K562 (cell line): ENCODE measurements around the gene LENEP. TPM values are rescaled to one million over a fixed set of nuclear protein-coding genes. Genes with fewer than 3 reads are reported as not detected.

Experiments
- ATAC-seq: fragments of 200-7000 bp; cut with Tn5 transposase; 3 replicates; pipeline ENCODE4 v1.9.1; 2020; ENCODE audit warnings: moderate library complexity
- BruUV-seq: library from RNA; stranded (reverse); fragments of 400-500 nt; replicated peaks from 2 replicates; lab custom pipeline; 2021; lab: Mats Ljungman, UMichigan
- CTCF ChIA-PET: fragments of 300-600 bp; formaldehyde crosslinking; extraction: SDS; loops from one replicate; lab custom pipeline; 2021; ENCODE audit warnings: low intra/inter-chr PET ratio; lab: Yijun Ruan, JAX
- POLR2A ChIA-PET: fragments of 300-600, 350-650 bp; sonication (Branson Sonifier 250); formaldehyde crosslinking; extraction: SDS; loops from one replicate; lab custom pipeline; 2021; ENCODE audit warnings: antibody characterized with exemption, inconsistent platforms; lab: Yijun Ruan, JAX
- DNase-seq, 4 experiments: peaks; one replicate each; pipeline versions ENCODE4 v3.0.0 to v3.0.0-alpha.2; 2011 to 2018; ENCODE audit warnings: low spot score in 3 of 4, mixed read lengths in 3 of 4; ENCODE audit errors: extremely low read depth in 1 of 4
- FAIRE-seq: peaks from 2 replicates; lab custom pipeline; 2011; peaks lifted over from hg19 to GRCh38; lab: Jason Lieb, UNC
- H2AFZ ChIP-seq: 2 replicates; pipeline ENCODE4 v1.6.0; 2011; ENCODE audit warnings: low read depth, low read length, control low read depth, inconsistent platforms
- H3K27ac ChIP-seq: fragments of 200-600 bp; 3 replicates; pipeline ENCODE4 v1.8.0; 2011; ENCODE audit warnings: low read depth, mild to moderate bottlenecking, control low read depth, inconsistent platforms, low read length, moderate library complexity, mixed read lengths; ENCODE audit errors: extremely low read depth
- H3K27me3 ChIP-seq, 2 experiments: fragments of 300-600 bp in 1 of 2; 2 replicates in 1 of 2; 3 replicates in 1 of 2; pipeline versions ENCODE4 v1.6.0 to v1.8.0; 2011; ENCODE audit warnings: inconsistent platforms in 2 of 2, low read length in 2 of 2, mild to moderate bottlenecking in 1 of 2, mixed read lengths in 1 of 2, moderate library complexity in 1 of 2; ENCODE audit not compliant: control insufficient read depth in 2 of 2, insufficient read depth in 2 of 2
- H3K36me3 ChIP-seq: fragments of 300-600 bp; 3 replicates; pipeline ENCODE4 v1.8.0; 2011; ENCODE audit warnings: mild to moderate bottlenecking, low read length, inconsistent platforms; ENCODE audit not compliant: control insufficient read depth, insufficient read depth
- H3K4me1 ChIP-seq, 2 experiments: fragments of 200-600 bp in 1 of 2; replicated peaks in 1 of 2; 2 replicates in 1 of 2; 3 replicates in 1 of 2; pipeline versions ENCODE4 v1.5.1 to v1.8.0; 2011; ENCODE audit warnings: inconsistent platforms in 2 of 2, low read length in 2 of 2, mild to moderate bottlenecking in 1 of 2, mixed read lengths in 1 of 2, moderate library complexity in 1 of 2; ENCODE audit not compliant: control insufficient read depth in 2 of 2, insufficient read depth in 2 of 2
- H3K4me2 ChIP-seq: 2 replicates; pipeline ENCODE4 v1.6.1; 2011; ENCODE audit warnings: low read length, control low read depth, inconsistent platforms, mixed read lengths; ENCODE audit not compliant: insufficient read depth
- H3K4me3 ChIP-seq: fragments of 200-600 bp; sonication (generic), shearing (Covaris generic); 2 replicates; pipeline ENCODE4 v1.5.1; 2016; ENCODE audit warnings: control low read depth, inconsistent platforms
- H3K79me2 ChIP-seq: fragments of 200-600 bp; 3 replicates; pipeline ENCODE4 v1.8.0; 2011; ENCODE audit warnings: low read length, inconsistent platforms; ENCODE audit not compliant: control insufficient read depth, insufficient read depth
- H3K9ac ChIP-seq, 2 experiments: 2 replicates each; pipeline versions ENCODE4 v1.6.0 to v1.6.1; 2011; ENCODE audit warnings: low read depth in 2 of 2, low read length in 2 of 2, control low read depth in 1 of 2, inconsistent platforms in 1 of 2, mild to moderate bottlenecking in 1 of 2, mixed read lengths in 1 of 2; ENCODE audit not compliant: insufficient read depth in 1 of 2
- H3K9me1 ChIP-seq: one replicate; pipeline ENCODE4 v1.6.0; 2011; ENCODE audit warnings: inconsistent platforms, mild to moderate bottlenecking, low read length, moderate library complexity; ENCODE audit not compliant: control insufficient read depth, insufficient read depth
- H3K9me3 ChIP-seq: replicated peaks from 2 replicates; pipeline ENCODE4 v1.5.1; 2011; ENCODE audit warnings: low read depth, low read length, inconsistent platforms; ENCODE audit not compliant: control insufficient read depth, insufficient read depth
- H4K20me1 ChIP-seq: replicated peaks from 2 replicates; pipeline ENCODE4 v1.6.1; 2011; ENCODE audit warnings: low read length, inconsistent platforms, mixed read lengths; ENCODE audit not compliant: control insufficient read depth, insufficient read depth
- E4F1 ChIP-seq: fragments of 250-450 bp; sonication (Bioruptor Pico); IDR thresholded peaks from 2 replicates; pipeline ENCODE4 v1.5.0; 2021; ENCODE audit warnings: mild to moderate bottlenecking, borderline replicate concordance
- KLF1 ChIP-seq: fragments of 450-650 bp; IDR thresholded peaks from 2 replicates; pipeline ENCODE4 v1.6.1; 2016; ENCODE audit warnings: missing genetic modification characterization, missing compliant biosample characterization
- TFAP4 ChIP-seq: sonication (generic); formaldehyde crosslinking; IDR thresholded peaks from 2 replicates; pipeline ENCODE4 v1.8.0; 2022; ENCODE audit warnings: missing genetic modification reagents, mild to moderate bottlenecking, moderate library complexity, borderline replicate concordance
- ZBTB33 ChIP-seq: sonication (generic); formaldehyde crosslinking; IDR thresholded peaks from 2 replicates; pipeline ENCODE4 v1.8.1; 2023; ENCODE audit warnings: mild to moderate bottlenecking, missing genetic modification reagents
- WGBS: fragments of 100-300 bp; shearing (Covaris generic); methylation state at CpG from one replicate; pipeline ENCODE4 v1.1.6; 2016; ENCODE audit warnings: low coverage, mixed read lengths; ENCODE audit not compliant: insufficient coverage; ENCODE audit errors: missing lambda C conversion rate; 5-methylcytosine and 5-hydroxymethylcytosine counted together
- in situ Hi-C: fragments of 300-500 bp; cut with MboI; formaldehyde crosslinking; loops from 4 replicates; pipeline ENCODE4 v1.15.0; 2018; ENCODE audit warnings: inconsistent platforms, mixed read lengths
- intact Hi-C: fragments of 100-400 bp; cut with micrococcal nuclease; formaldehyde crosslinking; loops from 2 replicates; pipeline ENCODE4 v1.14.2; 2022
- polyA plus RNA-seq, 8 experiments: library from polyadenylated mRNA; depleted of rRNA in 4 of 8; stranded (reverse) in 5 of 8; unstranded in 3 of 8; fragments of >200 nt; fragmentation: Nextera tagmentation in 2 of 8; fragmentation: Illumina TruSeq in 1 of 8; extraction: Ambion mirVana in 2 of 8; extraction: Trizol in 1 of 8; gene quantifications; 2 replicates each; pipeline versions ENCODE4 v1.2.1 to v1.2.3, GENCODE V29; 2011 to 2014; ENCODE audit warnings: inconsistent platforms in 1 of 8, missing spikeins in 1 of 8
- total RNA-seq, 7 experiments: library from RNA; depleted of rRNA in 6 of 7; stranded (reverse); fragments of >200 nt in 6 of 7; fragmentation: Illumina TruSeq in 2 of 7; extraction: Trizol in 2 of 7; gene quantifications; 2 replicates each; pipeline versions ENCODE4 v1.2.1 to v1.2.3, GENCODE V29; 2011 to 2021; ENCODE audit warnings: low replicate concordance in 1 of 7

Gene LENEP
- total and polyA plus RNA-seq, 9 of the 15 experiments (the other 6 are each of a cell fraction or from before 2014, with no cell fraction given): 0.23 to 0.87 (median 0.67) TPM; not detected in 5

GRCh38 chr1:154948079-154948478, 45.3 kb upstream of the LENEP start (continued):
- no peak for TF ChIP-seq E4F1 (CRISPR knock-in tag)

- no peaks in the 10 kb centered on the region; the same call in 2 of the 3 replicates for H3K36me3 ChIP-seq
- no peaks in the 10 kb centered on the region for H3K9me1 ChIP-seq
- intact Hi-C loops (no loop called here), in situ Hi-C loops (no loop called here)
- H3K4me3 ChIP-seq: no peak overlapping the region
- H3K4me2 ChIP-seq: no peak overlapping the region
- H3K79me2 ChIP-seq: no peaks in the 10 kb centered on the region
- H4K20me1 ChIP-seq: no peaks in the 10 kb centered on the region
- no TSS peak for BruUV-seq
- no peak overlapping the region for H3K27ac ChIP-seq
- POLR2A ChIA-PET: interaction anchor here (0.6 to 1.8 kb wide), 9 partner anchors 8 to 283 kb away, joined by 3 to 7 read pairs (median 3); partner anchors contain the start of genes PYGO2 and SHC1
- CTCF ChIA-PET: no interaction called here
- 45% methylated on average over 15 of the region's 15 CpGs for WGBS
- DNase-seq (no peak), FAIRE-seq (no peak), ATAC-seq (peak; percentile 11; the same call in 2 of the 3 replicates)
- H3K4me1 ChIP-seq: peaks cover 28 to 40% of the 10 kb centered on the region in 2 experiments
- no peak overlapping the region for H2AFZ ChIP-seq
- H3K9ac ChIP-seq: 0 out of 4 replicates have a peak overlapping the region, but pooled peaks of 1 of the 2 experiments have one; percentile 10
- TF ChIP-seq KLF1 (no peak), ZBTB33 (peak; percentile 40; the same call in 1 of the 2 replicates), TFAP4 (CRISPR knock-in tag) (peak; percentile 44; the same call in 1 of the 2 replicates)
- no peaks in the 10 kb centered on the region for H3K9me3 ChIP-seq
- no peaks in the 10 kb centered on the region for H3K27me3 ChIP-seq
These were observed 41.3 kb upstream of the LENEP start for GRCh38 chr1:154951901-154952657.
